Panc1 (cell line): Measurements from ENCODE around the gene MAPK13. TPM values are rescaled to one million over a fixed set of nuclear protein-coding genes. Genes with fewer than 3 reads are reported as not detected.

Experiments
- ATAC-seq: fragments of 200-7000 bp; cut with Tn5 transposase; 2 replicates; pipeline ENCODE4 v1.9.1; 2020; ENCODE audit warnings: mild to moderate bottlenecking, moderate library complexity
- BruUV-seq: library from RNA; stranded (reverse); fragments of 400-500 nt; replicated peaks from 2 replicates; lab custom pipeline; 2021; lab: Mats Ljungman, UMichigan
- CTCF ChIA-PET: fragments of 300-600 bp; sonication (Branson Sonifier 250); formaldehyde crosslinking; loops from one replicate; lab custom pipeline; 2022; ENCODE audit warnings: antibody characterized with exemption; lab: Charles Lee
- POLR2A ChIA-PET: fragments of 300-600 bp; sonication (Branson Sonifier 250); formaldehyde crosslinking; loops from one replicate; lab custom pipeline; 2022; ENCODE audit warnings: antibody characterized with exemption; lab: Charles Lee
- DNase-seq: peaks from one replicate; pipeline ENCODE4 v3.0.0-alpha.2; 2010; ENCODE audit warnings: low read depth, low spot score
- H3K27ac ChIP-seq: 2 replicates; pipeline ENCODE4 v1.5.1; 2011; ENCODE audit warnings: mild to moderate bottlenecking, low read length, inconsistent platforms
- H3K27me3 ChIP-seq: fragments of 200-500 bp; sonication (Bioruptor generic); 2 replicates; pipeline ENCODE4 v1.6.0; 2014; ENCODE audit warnings: low read length, inconsistent platforms; ENCODE audit not compliant: control insufficient read depth, insufficient read depth
- H3K36me3 ChIP-seq: fragments of 200-500 bp; sonication (Bioruptor generic); 2 replicates; pipeline ENCODE4 v1.5.1; 2014; ENCODE audit warnings: inconsistent platforms, mild to moderate bottlenecking, low read length, moderate library complexity; ENCODE audit not compliant: control insufficient read depth, insufficient read depth
- H3K4me1 ChIP-seq: 2 replicates; pipeline ENCODE4 v1.5.1; 2011; ENCODE audit warnings: inconsistent platforms, mild to moderate bottlenecking, low read length, moderate library complexity; ENCODE audit not compliant: control insufficient read depth, insufficient read depth
- H3K4me3 ChIP-seq, 2 experiments: 2 replicates each; pipeline ENCODE4 v1.5.1; 2011 to 2012; ENCODE audit warnings: low read depth in 2 of 2, low read length in 2 of 2, mild to moderate bottlenecking in 2 of 2, inconsistent platforms in 1 of 2, moderate library complexity in 1 of 2
- H3K9me3 ChIP-seq: fragments of 200-500 bp; sonication (Bioruptor generic); 2 replicates; pipeline ENCODE4 v1.5.1; 2014; ENCODE audit warnings: low read depth, mild to moderate bottlenecking, inconsistent platforms, low read length, moderate library complexity; ENCODE audit not compliant: control insufficient read depth, insufficient read depth
- CTCF ChIP-seq: fragments of 450-650 bp; IDR thresholded peaks from 2 replicates; pipeline ENCODE4 v1.5.1; 2017; ENCODE audit warnings: mild to moderate bottlenecking
- POLR2AphosphoS5 ChIP-seq: IDR thresholded peaks from 2 replicates; pipeline ENCODE4 v1.6.1; 2012; ENCODE audit warnings: mild to moderate bottlenecking, low read depth, low read length, moderate library complexity
- SIN3A ChIP-seq: IDR thresholded peaks from 2 replicates; pipeline ENCODE4 v1.6.1; 2012; ENCODE audit warnings: low read depth, mild to moderate bottlenecking, low read length, moderate library complexity, borderline replicate concordance; ENCODE audit not compliant: insufficient read depth
- TCF7L2 ChIP-seq: IDR thresholded peaks from 2 replicates; pipeline ENCODE4 v1.6.1; 2011; ENCODE audit warnings: mild to moderate bottlenecking, low read depth, low read length, inconsistent platforms
- in situ Hi-C: cut with HindIII; loops from 2 replicates; pipeline ENCODE4 v1.10.0; 2016; ENCODE audit warnings: low sequenced_read_pairs, low pct_unique_long_range_greater_than_20kb
- intact Hi-C: fragments of 100-400 bp; cut with micrococcal nuclease; formaldehyde crosslinking; loops from one replicate; pipeline ENCODE4 v1.10.0; 2022; ENCODE audit not compliant: unreplicated experiment
- total RNA-seq: library from RNA; stranded (reverse); gene quantifications from one replicate; pipeline ENCODE4 v1.2.1, GENCODE V29; 2021; ENCODE audit not compliant: unreplicated experiment
- TF ChIP-seq, protein P1 (sequence below), 2 experiments: IDR thresholded peaks; 2 replicates each; pipeline ENCODE4 v1.6.1; 2011 to 2012; ENCODE audit warnings: low read depth in 2 of 2, control low read depth in 1 of 2, low read length in 1 of 2, mild to moderate bottlenecking in 1 of 2, moderate library complexity in 1 of 2; ENCODE audit not compliant: insufficient read depth in 1 of 2

The MAPK13 gene
- total RNA-seq, 1 experiment from 2014 or later = 2.5 TPM

GRCh38 chr6:36121787-36122494 lies 8.4 kb upstream of the MAPK13 start:
- intact Hi-C loops = loop anchor here (5.0 kb wide), 2 partner anchors 75 to 235 kb away; partner anchors contain the start of gene BRPF3
- ATAC-seq (no peak), DNase-seq (no peak)
- POLR2A ChIA-PET = interaction anchor here (0.6 to 0.8 kb wide), 2 partner anchors 16 to 67 kb away, joined by 3 to 4 read pairs; no protein-coding TSS in a partner anchor
- Histone ChIP-seq H3K9me3 (no peaks in the 10 kb centered on the region), H3K27me3 (no peaks in the 10 kb centered on the region), H3K36me3 (no peaks in the 10 kb centered on the region), H3K4me1 (peaks cover 8% of the 10 kb centered on the region), H3K27ac (no peak overlapping the region), H3K4me3 (no peak overlapping the region)
- CTCF ChIA-PET = interaction anchor here (0.5 to 1.7 kb wide), 3 partner anchors 29 to 238 kb away, joined by 3 to 4 read pairs (median 4); partner anchors contain the start of gene MAPK14
- in situ Hi-C loops = no loop called here
- no peak for TF ChIP-seq SIN3A
- TF ChIP-seq CTCF = no peak
- no TSS peak for BruUV-seq

- no peaks in the 10 kb centered on the region for H3K9me3 ChIP-seq
- no peak overlapping the region for H3K27ac ChIP-seq
- POLR2A ChIA-PET = no interaction called here
- no peak overlapping the region for H3K4me3 ChIP-seq
- intact Hi-C loops = loop anchor here (5.0 kb wide), 2 partner anchors 75 to 235 kb away; partner anchors contain the start of gene BRPF3
- H3K4me1 ChIP-seq = peaks cover 8% of the 10 kb centered on the region
- ATAC-seq (0 out of 2 replicates have a peak, but pooled peaks have one; percentile 17), DNase-seq (no peak)
- no peaks in the 10 kb centered on the region for H3K27me3 ChIP-seq
- CTCF ChIA-PET = interaction anchor here (1.1 kb wide), 1 partner anchor 28 kb away, joined by 3 read pairs; no protein-coding TSS in a partner anchor
- in situ Hi-C loops = no loop called here
- no TSS peak for BruUV-seq
- no peaks in the 10 kb centered on the region for H3K36me3 ChIP-seq
- TF ChIP-seq CTCF (no peak), SIN3A (no peak), POLR2AphosphoS5 (no peak), TCF7L2 (no peak)
- TF ChIP-seq, protein P1, sequence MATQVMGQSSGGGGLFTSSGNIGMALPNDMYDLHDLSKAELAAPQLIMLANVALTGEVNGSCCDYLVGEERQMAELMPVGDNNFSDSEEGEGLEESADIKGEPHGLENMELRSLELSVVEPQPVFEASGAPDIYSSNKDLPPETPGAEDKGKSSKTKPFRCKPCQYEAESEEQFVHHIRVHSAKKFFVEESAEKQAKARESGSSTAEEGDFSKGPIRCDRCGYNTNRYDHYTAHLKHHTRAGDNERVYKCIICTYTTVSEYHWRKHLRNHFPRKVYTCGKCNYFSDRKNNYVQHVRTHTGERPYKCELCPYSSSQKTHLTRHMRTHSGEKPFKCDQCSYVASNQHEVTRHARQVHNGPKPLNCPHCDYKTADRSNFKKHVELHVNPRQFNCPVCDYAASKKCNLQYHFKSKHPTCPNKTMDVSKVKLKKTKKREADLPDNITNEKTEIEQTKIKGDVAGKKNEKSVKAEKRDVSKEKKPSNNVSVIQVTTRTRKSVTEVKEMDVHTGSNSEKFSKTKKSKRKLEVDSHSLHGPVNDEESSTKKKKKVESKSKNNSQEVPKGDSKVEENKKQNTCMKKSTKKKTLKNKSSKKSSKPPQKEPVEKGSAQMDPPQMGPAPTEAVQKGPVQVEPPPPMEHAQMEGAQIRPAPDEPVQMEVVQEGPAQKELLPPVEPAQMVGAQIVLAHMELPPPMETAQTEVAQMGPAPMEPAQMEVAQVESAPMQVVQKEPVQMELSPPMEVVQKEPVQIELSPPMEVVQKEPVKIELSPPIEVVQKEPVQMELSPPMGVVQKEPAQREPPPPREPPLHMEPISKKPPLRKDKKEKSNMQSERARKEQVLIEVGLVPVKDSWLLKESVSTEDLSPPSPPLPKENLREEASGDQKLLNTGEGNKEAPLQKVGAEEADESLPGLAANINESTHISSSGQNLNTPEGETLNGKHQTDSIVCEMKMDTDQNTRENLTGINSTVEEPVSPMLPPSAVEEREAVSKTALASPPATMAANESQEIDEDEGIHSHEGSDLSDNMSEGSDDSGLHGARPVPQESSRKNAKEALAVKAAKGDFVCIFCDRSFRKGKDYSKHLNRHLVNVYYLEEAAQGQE (IDR thresholded peaks at IDR 0.05; ENCODE audit: insufficient read depth in 1 of 2, low read depth in 2 of 2, low read length in 1 of 2) = no peak
Observed at GRCh38 chr6:36122495-36123269, 7.6 kb upstream of the MAPK13 start.
